Measurements from ENCODE around the gene IL21R. TPM values are rescaled to one million over a fixed set of nuclear protein-coding genes. Genes with fewer than 3 reads are reported as not detected.
A peak's percentile ranks its signal among the peaks of the same experiment; 100 is the strongest.
"Not testable (repeated sequence)": the region's sequence is repeated elsewhere in the genome, so short reads cannot be mapped to it uniquely, and the experiment has no call there.

The IL21R gene
- polyA plus RNA-seq, 1 donor = 0.30 TPM

- no peak for DNase-seq
Observed at GRCh38 chr16:27445502-27446175, 43.7 kb downstream of the IL21R start.

- DNase-seq = no peak
Observed at GRCh38 chr16:27446721-27447120, 44.7 kb downstream of the IL21R start.

DNA sequence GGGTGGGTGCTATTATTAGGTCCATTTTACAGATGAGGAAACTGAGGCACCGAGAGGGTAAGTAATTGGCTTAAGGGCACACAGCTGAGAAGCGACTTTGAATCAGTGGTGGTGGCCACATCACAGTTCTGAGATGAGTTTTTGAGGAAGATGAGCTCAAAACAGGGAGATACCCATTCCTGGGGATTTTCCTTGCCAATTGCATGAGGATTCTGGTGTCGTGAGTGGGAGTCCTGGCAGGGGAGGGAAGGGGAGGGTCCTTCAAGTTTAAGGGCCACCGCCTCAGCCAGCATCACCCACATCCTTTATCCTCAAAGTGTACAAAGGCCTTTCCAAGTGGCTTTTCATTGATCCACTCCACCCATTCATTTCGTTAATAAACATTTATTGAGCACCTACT lies 45.3 kb downstream of the IL21R start:
- DNase-seq = no peak

GRCh38 chr16:27448532-27449433 lies 46.8 kb downstream of the IL21R start:
- DNase-seq = no peak

DNA sequence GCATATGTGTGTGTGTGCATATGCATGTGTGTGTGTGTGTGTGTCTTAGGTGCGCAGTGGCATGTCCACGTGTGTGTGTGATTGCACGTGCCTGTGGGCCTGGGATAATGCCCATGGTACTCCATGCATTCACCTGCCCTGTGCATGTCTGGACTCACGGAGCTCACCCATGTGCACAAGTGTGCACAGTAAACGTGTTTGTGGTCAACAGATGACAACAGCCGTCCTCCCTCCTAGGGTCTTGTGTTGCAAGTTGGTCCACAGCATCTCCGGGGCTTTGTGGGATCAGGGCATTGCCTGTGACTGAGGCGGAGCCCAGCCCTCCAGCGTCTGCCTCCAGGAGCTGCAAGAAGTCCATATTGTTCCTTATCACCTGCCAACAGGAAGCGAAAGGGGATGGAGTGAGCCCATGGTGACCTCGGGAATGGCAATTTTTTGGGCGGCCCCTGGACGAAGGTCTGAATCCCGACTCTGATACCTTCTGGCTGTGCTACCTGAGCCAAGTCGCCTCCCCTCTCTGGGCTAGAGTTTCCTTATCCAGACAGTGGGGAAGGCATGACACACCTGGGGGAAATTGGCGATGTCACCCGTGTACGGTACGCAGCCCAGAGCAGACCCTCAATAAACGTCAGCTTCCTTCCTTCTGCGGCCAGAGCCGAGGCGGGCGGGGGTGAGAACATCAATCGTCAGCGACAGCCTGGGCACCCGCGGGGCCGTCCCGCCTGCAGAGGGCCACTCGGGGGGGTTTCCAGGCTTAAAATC lies 47.6 kb downstream of the IL21R start:
- no peak for DNase-seq

DNA sequence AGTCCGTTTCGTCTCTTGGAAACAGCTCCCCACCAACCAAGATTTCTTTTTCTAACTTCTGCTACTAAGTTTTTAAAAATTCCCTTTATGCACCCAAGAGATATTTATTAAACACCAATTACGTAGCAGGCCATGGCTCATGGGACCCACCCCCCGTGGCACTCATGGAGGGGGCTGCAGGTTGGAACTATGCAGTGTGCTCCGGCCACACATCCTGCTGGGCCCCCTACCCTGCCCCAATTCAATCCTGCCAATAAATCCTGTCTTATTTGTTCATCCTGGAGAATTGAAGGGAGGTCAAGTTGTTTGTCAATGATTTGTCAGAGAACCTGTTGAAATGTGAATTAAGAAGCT lies 48.2 kb downstream of the IL21R start:
- no peak for DNase-seq

DNA sequence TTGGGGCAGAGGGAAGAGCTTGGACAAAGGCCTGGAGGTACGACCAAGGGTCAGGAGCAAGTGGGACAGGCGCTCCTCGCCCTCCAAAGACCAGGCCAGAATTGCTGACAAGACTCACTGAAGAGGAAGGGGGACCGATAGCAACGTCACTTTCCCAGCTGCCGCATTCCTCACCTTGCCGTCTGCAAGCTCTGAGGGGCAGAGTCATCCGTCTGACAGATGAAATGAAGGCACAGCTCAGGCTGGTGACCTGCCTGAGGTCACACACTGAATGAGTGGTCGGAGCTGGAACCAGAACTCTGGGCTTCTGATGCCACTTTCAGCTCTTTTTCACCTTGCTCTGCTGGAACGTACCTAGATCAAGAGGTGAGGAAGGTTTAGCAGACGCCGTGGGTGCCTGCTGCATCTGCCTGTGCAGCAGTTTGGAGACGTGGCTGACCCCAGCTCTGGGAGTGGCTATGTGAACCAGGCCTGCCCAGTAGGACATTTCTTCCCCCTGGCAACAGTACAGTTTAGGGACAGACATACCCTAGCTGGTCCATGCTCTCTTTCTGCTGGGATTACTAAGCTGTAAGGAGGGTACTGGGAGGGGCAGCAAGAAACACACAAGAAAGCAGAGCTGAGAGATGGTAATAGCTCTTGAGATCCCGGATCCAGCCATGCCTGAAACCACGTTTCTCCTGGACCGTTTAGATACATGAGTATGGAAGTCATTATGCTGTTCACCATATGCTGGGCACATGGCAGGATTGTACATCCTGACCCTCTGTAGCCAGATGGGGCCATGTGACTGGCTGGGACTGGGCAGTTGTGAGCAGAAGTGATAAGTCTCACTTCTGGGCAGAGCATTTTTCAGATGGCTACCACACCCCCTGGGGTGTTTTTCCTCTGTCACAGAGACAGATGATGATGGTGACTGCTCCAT lies 50.9 kb downstream of the IL21R start:
- no peak for DNase-seq

DNA sequence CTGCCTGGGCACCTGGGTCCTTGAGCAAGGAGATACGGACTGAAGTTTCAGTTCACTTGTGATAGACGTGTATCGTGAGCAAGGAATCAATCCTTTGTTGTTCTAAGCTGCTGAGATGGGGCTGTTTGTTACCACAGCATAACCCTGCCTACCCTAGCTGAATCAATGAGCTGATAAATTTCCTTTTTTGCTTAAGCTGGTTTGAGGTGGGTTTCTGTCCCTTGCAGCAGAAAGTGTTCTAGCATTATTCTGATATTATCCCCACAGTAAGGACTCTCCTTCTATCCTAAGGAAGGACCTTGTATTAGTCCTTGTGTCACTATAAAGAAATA lies 51.5 kb downstream of the IL21R start:
- DNase-seq = no peak

DNA sequence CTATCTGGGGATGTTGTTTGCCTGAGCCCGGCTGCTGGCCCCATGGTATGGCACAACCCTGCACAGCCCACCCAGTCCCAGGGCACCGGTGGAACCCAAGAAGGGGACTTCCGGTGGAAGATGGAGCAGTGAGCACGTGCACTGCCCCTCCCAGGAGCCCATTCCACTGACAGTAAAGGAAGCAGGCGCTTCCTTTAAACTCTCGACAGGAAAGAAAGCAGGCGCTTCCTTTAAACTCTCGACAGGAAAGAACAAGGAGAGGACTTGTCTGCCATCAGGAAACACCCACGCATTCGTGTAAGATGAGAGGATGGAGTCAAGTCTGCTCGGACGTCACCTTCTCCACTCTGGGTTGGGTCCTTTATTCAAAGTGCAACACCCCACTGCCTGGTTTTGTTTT lies 53.7 kb downstream of the IL21R start:
- no peak for DNase-seq

GRCh38 chr16:27457605-27457900 lies 55.6 kb downstream of the IL21R start:
- not testable (repeated sequence) for DNase-seq

DNA sequence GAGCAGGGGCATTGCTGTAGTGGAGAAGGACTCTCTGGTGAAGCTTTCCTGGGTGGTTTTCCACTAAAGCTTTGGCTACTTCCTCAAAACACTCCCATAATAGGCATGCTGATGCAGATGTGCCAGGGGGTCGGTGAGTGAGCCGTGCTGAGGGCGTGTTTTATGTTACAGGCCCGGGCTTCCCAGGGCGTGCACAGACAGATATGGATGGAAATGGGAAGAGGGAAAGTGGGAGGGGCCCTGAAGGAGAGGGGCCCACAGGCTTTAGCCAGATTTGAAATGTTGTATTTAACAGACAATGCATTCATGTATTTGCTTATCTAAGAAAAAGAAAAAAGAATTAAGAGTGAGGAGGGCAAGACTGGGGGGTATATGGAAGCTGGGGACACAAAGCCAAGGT lies 56.3 kb downstream of the IL21R start:
- DNase-seq = no peak

- no peak for DNase-seq
Observed at GRCh38 chr16:27458987-27459688, 57.2 kb downstream of the IL21R start.

DNA sequence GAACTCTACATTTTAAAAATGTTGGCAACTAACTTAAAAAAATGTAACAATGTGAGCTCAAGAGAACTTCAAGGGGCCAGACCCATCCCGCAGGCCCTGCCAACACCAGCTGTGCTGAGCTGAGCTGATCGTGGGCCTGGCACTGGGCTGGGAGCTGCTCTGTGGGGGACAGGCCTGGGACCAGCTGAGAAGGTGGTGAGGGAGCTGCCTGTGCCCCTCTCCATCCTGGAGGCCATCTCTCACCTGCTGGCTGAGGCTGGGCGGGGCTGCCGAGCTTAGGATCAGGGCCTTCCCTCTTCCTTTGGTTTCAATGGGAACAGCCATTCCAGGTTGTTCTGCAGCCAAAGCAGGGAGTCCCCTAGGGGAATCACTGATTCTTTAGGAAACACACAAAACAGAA lies 58.2 kb downstream of the IL21R start:
- no peak for DNase-seq

- no peak for DNase-seq
Observed at GRCh38 chr16:27460663-27461482, 58.9 kb downstream of the IL21R start.

GRCh38 chr16:27461483-27462171 lies 59.7 kb downstream of the IL21R start:
- peak; percentile 56 for DNase-seq

DNA sequence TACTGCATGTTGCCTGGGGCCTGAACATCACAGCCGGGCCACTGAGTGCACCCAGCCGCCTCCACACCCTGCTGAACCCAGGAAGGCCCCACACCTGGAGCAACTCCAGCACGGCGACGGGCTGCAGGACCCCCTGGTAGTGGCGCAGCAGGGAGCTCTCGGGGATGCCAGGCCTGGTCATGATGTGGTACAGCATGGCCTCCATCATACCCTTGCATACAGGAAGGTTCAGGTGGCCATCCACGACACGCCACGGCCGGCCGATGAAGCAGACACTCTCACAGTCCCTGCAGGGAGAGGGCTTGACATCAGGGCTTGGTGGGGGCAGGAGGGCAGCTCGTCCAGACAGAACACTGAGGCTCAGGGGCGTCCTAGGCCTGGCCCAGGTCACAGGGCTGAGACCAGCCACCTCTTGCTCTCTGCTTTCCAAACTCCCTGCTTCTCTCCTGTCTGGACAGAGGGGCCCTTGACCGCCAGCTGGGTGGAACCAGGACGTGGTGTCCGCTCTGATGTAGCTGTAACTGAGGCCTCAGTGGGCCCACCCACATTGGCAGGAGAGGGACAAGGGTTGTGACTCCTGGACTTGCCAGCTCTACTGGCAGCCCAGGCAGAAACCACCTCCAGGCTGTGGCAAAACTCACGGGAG lies 60.3 kb downstream of the IL21R start:
- no peak for DNase-seq

DNA sequence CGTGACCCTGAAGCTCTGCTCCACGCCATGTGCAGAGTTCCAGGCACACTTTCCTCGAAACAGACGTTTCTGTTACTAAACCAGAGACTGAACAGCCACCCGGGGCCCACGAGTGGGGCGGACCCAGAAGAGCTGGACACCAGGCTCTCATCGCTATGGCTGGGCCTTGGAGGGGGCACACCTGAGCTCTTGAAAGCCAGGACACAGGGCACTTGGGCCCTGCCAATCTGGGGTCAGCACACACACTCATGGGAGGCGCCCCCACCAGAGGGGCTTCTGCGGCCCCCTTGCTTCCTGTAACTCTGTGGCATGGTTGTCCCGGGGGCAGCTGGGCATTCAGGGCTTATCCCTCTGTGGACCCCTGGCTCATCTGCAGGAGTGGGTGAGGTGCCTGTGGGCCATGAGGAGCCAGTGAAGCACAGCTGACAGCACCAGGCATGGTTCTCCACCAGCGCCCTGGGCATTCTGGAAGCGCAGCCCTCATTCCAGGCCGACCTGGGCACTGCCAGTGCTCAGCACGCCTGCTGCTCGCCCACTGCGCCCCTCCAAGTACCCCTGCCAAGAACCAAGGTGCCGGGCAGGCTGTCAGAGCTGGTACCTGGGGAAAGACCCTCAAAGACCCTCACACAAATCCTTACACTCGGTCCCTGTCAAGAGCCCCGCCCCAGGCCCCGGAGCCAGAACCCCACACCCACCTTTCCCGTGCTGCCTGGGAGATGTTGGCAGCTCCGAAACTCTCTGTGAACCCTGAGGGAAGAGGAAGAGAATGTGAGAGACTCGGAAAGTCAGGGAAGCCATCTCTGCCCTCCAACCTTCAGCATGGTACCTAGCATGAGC lies 61.1 kb downstream of the IL21R start:
- no peak for DNase-seq

Measured in left kidney (tissue), 2 donors.